Glutamatergic neuron (in vitro differentiated cells): ENCODE results near the gene ATM. TPM values are rescaled to one million over a fixed set of nuclear protein-coding genes. Genes with fewer than 3 reads are reported as not detected.

Source experiments
- DNase-seq: peaks from one replicate; pipeline ENCODE4 v3.0.0; 2022
- H3K27ac Mint-ChIP-seq: one replicate; pipeline ENCODE4 v1.8.0; 2020; ENCODE audit warnings: mild to moderate bottlenecking, mixed read lengths, inconsistent platforms; ENCODE audit not compliant: unreplicated experiment
- H3K27me3 Mint-ChIP-seq: one replicate; pipeline ENCODE4 v1.8.0; 2020; ENCODE audit warnings: mild to moderate bottlenecking, moderate library complexity, mixed read lengths, inconsistent platforms; ENCODE audit not compliant: unreplicated experiment
- H3K36me3 Mint-ChIP-seq: one replicate; pipeline ENCODE4 v1.8.0; 2020; ENCODE audit warnings: mild to moderate bottlenecking, mixed read lengths, inconsistent platforms; ENCODE audit not compliant: unreplicated experiment
- H3K4me1 Mint-ChIP-seq: one replicate; pipeline ENCODE4 v1.8.0; 2020; ENCODE audit warnings: mild to moderate bottlenecking, low read depth, mixed read lengths, inconsistent platforms; ENCODE audit not compliant: unreplicated experiment
- H3K4me3 Mint-ChIP-seq: one replicate; pipeline ENCODE4 v1.8.0; 2020; ENCODE audit warnings: mild to moderate bottlenecking, mixed read lengths, inconsistent platforms; ENCODE audit not compliant: unreplicated experiment
- H3K9me3 Mint-ChIP-seq: one replicate; pipeline ENCODE4 v1.8.0; 2020; ENCODE audit warnings: mild to moderate bottlenecking, moderate library complexity, mixed read lengths, inconsistent platforms; ENCODE audit not compliant: unreplicated experiment
- CTCF ChIP-seq: fragments of 200-600 bp; sonication (generic); IDR thresholded peaks from one replicate; pipeline ENCODE4 v1.5.0; 2021; ENCODE audit not compliant: partially characterized antibody, unreplicated experiment
- total RNA-seq: library from RNA; stranded (reverse); fragmentation: NEBNext Ultra II Directional; extraction: Animal tissue kit (Norgen Biotek cat#: 25700); gene quantifications from one replicate; pipeline ENCODE4 v1.2.1, GENCODE V29; 2021; ENCODE audit not compliant: unreplicated experiment

The ATM gene
- total RNA-seq, 1 donor from 2014 or later, result 139 TPM

- H3K4me1 Mint-ChIP-seq, result no peaks in the 10 kb centered on the region
These were observed 12.3 kb downstream of the ATM start for GRCh38 chr11:108235192-108235591.

GRCh38 chr11:108235633-108236032, 12.8 kb downstream of the ATM start:
- no peaks in the 10 kb centered on the region for H3K36me3 Mint-ChIP-seq
- H3K27me3 Mint-ChIP-seq, result no peaks in the 10 kb centered on the region
- TF ChIP-seq CTCF, result no peak
- DNase-seq, result no peak
- H3K4me3 Mint-ChIP-seq, result no peak overlapping the region
- no peak overlapping the region for H3K27ac Mint-ChIP-seq
- H3K9me3 Mint-ChIP-seq, result no peaks in the 10 kb centered on the region
- no peaks in the 10 kb centered on the region for H3K4me1 Mint-ChIP-seq

More at GRCh38 chr11:108235192-108235591, 12.3 kb downstream of the ATM start:
- no peak for DNase-seq
- no peaks in the 10 kb centered on the region for H3K9me3 Mint-ChIP-seq
- no peak for TF ChIP-seq CTCF
- H3K36me3 Mint-ChIP-seq, result no peaks in the 10 kb centered on the region
- H3K4me3 Mint-ChIP-seq, result no peak overlapping the region
- no peak overlapping the region for H3K27ac Mint-ChIP-seq
- H3K27me3 Mint-ChIP-seq, result no peaks in the 10 kb centered on the region

DNA sequence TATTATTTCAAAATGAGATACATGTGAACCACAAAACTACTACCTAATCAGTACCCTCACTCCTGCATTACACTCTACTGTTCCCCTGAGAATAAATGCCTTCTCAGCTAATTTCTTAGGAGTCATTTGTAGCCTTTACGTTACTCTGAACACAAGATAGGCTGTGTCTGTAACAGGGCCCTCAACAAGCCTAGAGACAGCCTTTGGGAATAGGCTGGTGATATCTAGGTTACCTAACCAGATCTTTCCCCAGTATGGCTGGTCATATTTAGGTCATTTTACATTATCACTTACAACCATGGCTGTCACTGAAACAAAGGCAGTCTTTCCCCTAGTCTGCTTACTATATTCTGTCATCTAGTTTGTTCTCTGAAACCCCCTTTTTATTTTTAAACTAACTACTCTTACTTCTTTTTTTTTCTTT, 14.2 kb downstream of the ATM start:
- Mint-ChIP-seq H3K27ac (no peak overlapping the region), H3K27me3 (peaks cover 2% of the 10 kb centered on the region), H3K36me3 (no peaks in the 10 kb centered on the region), H3K4me3 (no peak overlapping the region), H3K9me3 (no peaks in the 10 kb centered on the region), H3K4me1 (peaks cover 2% of the 10 kb centered on the region)
- no peak for DNase-seq
- no peak for TF ChIP-seq CTCF

GRCh38 chr11:108239076-108239475, 16.2 kb downstream of the ATM start:
- DNase-seq, result no peak
- Mint-ChIP-seq H3K4me3 (no peak overlapping the region), H3K27me3 (peaks cover 2% of the 10 kb centered on the region), H3K4me1 (peaks cover 2% of the 10 kb centered on the region), H3K27ac (no peak overlapping the region), H3K9me3 (no peaks in the 10 kb centered on the region), H3K36me3 (no peaks in the 10 kb centered on the region)
- TF ChIP-seq CTCF, result no peak

- no peak for TF ChIP-seq CTCF
- Mint-ChIP-seq H3K9me3 (no peaks in the 10 kb centered on the region), H3K4me3 (no peak overlapping the region), H3K36me3 (no peaks in the 10 kb centered on the region), H3K4me1 (peaks cover 2% of the 10 kb centered on the region), H3K27ac (no peak overlapping the region), H3K27me3 (peaks cover 2% of the 10 kb centered on the region)
- DNase-seq, result no peak
These were observed 18.6 kb downstream of the ATM start for GRCh38 chr11:108241330-108242037.
